Stimulated activated CD4-positive, alpha-beta T cell treated with anti-CD3 and anti-CD28 coated beads, Interleukin-15, amount 100 ng/mL, for 48 hours (primary cell): Measurements from ENCODE around the gene DSCAML1.
"Not testable (repeated sequence)": the region's sequence is repeated elsewhere in the genome, so short reads cannot be mapped to it uniquely, and the experiment has no call there.

Experiments used
- DNase-seq, 2 donors: peaks; one replicate each; pipeline ENCODE4 v3.0.0-alpha.2; 2020; ENCODE audit warnings: low read depth in 2 of 2

The DSCAML1 gene

DNA sequence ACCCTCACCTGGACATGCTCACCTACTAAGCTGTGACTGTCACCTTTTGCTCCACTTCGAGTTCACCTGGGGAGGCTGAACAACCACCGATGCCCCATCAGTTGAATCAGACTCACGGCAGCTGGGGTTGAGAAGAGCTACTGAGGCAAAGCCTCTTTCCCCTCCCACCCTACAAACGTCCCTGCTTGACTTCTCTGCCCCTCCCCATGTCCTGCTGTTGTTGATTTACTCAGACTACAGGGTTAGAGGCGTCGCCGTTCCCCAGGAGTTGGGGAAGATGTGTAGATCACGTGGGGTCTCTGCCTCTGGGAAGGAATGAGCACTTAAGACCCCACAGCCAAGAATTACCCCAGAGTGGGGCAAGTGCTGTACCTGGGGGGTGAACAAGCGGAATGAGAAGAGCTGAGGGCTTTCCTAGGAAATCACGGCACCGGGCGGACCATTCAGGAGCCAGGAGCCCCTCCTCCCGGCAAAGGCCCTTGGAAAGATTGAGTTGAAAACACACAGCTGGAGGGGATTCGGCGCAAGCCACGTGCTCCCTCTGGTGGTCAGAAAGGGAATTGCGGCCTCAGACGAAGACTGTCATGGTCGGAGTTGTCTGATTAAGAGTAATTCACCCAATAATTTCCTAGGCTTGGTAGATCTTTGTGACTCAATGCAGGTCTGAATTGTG lies 20.5 kb upstream of the DSCAML1 start:
- peak; percentile 81 to 86 for DNase-seq

DNA sequence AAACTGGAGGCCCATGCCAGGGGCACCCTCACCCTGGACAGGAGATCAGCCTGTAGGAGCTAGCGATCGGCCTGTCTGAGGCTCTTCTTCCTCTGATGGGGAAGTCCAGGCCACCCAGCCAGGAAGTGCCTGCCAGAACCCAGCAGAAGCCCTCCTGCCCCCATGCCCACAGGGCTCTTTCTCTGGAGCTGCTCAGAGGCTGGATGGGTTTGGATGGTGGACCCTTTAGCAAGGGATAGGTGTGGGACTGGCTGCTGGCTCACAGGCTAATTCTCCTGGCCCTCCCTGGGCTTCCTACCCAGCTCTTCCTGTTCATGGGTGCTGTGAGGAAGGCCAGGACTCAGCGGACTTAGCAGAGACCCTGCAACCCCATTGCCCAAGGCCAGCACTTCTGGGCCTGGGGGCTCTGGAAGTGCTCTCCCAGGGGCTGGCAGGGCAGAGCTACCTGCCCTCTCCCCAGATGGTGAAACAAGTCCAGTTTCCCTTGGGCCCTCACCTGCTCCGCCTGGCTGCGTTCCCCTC lies 19.9 kb upstream of the DSCAML1 start:
- DNase-seq: no peak

DNA sequence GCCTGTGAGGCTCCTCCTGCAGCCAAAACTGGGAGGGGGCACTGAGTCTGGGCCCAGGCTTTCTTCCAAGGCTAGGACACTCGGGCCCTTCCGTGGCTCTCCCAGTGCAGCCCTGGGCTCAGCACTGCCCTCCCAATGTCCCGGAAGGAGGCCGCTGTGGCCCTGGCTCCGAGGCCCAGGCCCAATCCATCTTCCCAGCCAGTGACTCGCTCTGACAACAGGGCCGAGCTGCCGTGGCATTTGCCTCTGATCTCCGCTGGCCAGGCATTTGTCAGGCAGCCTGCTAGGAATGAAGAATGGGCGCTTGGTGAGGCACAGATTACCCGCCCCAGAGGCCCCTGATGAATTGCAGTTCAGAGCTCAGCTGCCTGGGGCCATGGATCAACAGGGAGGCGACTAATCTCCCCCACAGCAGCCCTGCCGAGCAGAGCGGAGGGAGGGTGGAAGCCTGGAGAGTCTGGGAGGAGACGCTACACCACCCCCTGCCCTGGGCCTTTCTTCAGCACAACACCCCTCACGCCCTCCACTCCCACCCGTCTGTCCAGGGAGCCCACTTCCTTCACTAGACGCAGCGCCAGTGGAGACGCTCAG lies 19.2 kb upstream of the DSCAML1 start:
- no peak for DNase-seq

DNA sequence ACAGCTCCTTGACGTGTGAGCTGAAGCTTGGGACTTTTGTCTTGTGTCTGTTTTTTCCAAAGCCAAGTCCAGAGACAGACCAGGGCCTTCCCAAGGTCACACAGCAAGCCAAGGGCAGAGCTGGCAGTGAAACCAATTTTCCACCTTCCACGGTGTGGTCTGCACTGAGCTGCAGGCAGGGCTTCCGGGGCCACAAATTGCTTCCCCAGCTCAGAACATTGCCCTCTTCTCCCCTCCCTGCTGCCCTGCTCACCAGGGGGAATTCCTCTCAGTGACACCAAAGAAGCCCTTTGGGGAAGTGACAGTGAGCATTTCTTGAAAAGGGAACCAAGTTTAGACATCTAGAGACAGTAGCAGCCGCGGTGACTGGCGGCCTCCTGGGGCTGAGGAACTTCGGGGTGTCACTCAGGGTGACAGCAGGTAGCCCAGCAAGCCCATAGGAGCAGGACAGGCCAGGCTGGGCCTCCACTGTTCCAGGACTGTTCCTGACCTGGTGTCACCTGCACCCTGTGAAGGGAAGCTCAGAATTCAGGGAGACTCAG lies 18.3 kb upstream of the DSCAML1 start:
- peak; percentile 44 to 46 for DNase-seq

DNA sequence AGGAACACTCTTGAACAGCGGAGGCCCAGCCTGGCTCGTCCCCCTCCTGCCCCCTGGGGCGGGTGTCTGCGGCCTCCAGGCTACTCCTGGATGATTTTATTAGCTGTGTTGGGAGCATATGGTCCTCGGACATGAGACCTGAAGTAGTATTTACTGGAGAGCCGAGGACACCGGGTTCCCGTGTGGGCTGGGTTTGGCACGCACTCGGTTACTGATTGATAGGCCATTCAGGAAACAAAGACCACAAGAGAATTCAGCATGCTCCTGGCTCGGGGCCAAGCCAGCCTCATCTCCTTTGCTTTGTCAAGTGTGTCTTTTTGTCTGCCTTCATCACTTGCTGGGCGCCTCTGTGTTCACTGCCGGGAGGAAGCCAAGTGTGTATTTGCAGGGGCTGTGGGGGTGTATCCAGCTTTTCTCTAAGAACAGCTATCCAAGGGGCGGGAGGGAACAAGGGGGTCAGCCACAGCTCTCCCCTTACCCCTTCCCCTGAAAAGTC lies 17.8 kb upstream of the DSCAML1 start:
- peak; percentile 57 to 63 for DNase-seq

DNA sequence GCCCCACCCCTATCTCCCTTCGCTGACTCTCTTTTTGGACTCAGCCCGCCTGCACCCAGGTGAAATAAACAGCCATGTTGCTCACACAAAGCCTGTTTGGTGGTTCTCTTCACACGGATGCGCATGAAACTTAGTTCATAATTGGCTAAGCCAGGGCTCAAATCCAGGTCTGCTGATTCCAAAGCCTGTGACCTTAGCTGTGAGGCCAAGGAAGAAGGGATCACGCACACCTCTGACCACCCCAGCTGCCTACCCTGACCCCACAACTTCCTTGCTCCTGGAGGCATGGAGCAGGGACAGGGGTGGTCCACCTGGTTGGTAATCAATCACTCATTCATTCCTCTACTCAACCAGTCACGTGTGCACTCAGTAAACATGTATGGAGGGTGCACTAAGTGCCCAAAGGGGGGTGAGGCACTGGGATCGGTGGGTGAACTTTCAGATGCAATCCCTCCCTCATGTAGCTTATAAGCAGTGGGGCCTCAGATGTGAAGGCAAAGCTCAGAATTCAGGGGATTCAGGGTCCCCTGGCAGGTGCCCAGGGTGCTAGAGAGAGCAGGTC lies 17.3 kb upstream of the DSCAML1 start:
- DNase-seq: no peak

DNA sequence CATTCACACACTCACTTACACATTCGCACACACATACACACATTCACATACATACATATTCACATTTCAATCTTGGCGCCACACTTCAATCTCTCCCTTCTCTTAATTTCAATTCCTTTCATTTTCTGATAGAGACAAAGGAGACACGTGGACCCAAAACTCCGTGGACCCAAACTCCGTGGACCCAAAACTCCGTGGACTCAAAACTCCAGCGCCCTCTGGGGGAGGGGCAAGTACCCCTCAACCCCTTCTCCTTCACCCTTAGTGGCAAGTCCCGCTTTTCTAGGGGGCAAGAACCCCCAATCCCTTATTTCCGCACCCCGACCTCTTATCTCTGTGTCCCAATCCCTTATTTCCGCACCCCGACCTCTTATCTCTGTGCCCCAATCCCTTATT lies 13.0 kb upstream of the DSCAML1 start:
- DNase-seq: not testable (repeated sequence)

DNA sequence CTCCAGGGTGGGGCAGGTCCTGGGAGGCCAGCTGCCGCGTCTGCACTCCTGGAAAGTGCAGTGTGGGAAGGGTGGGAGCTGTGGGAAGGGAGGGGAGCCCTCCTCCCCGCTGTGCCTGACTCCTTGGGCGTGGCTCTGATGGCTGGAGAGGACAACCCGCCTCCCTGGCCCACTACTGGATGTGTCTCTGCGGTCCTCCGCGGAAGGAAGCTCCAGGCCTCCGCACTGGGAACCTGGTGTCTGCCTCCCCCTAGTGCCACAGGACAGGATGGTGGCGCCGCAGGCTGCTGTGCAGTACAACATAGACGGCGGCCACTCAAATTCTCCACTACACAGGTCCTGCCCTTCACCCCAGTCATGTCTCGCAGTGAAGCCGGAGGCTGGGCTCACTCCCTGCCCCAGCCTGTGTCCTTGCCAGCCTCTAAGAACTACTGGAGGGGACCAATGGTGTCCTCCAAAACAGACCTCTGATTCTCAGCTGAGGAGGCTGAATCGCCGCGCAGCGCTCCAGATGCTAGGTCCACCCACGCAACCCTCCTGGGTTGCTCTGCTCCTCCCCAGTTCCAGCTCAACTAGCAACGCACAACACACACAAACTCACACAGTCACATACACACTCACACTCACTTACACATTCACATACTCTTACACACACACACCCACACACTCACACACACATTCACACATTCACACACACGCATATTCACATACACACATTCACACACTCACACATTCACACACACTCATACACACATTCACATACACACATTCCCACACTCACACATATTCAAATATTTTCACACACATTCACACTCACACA lies 12.4 kb upstream of the DSCAML1 start:
- peak; percentile 40 to 52 for DNase-seq

DNA sequence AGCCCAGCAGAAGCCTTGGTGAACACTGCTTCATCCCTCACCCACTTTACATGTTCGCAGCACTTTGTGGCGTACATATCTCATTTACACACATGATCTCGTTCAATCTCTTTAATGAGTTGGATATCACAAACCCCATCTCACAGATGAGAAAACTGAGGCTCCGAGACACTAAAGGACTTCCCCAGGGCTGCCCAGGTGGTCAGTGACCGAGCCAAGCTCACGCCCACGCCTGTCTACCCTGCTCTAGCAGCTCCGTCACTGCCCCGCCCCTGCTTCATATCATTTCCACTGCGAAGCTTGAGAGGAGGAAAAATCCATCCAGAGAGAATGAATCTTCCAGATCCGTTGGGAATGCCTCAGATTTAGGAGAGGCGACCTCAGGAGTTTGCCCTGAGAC lies 11.8 kb upstream of the DSCAML1 start:
- no peak for DNase-seq

DNA sequence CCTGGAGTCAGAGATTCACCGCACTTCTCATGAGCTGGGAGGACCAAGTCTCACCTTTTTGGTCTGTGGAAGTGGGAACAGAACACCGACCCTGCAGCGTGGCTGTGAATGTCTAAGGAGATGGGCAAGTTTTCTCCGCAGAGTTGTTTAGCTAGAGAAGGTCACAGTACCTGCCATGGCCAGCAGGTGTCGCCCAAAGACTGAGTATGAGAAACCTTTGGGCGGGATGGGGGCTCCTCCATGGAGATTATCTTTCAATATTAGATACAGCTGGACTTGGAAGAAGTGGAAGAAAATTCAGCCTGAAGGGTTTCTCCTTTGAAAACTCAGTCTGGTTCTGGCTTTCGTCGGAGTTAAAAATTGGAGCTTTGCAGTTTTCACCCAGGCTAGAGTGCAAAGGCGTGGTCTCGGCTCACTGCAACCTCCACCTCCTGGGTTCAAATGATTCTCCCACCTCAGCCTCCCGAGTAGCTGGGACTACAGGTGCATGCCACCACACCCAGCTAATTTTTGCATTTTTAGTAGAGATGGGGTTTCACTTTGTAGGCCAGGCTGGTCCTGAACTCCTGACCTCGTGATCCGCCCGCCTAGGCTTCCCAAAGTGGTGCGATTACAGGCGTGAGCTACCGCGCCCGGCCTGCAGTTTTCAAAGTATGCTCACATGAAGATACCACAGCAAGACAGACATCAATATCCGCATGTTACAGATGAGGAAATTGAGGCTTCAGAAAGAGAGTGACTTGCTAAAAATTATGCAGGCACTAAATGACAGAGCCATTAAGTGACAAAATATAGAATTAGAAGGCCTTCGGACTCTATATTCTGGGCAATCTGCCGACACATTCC lies 10.7 kb upstream of the DSCAML1 start:
- peak in 1 of 2 donors; percentile 53 for DNase-seq

DNA sequence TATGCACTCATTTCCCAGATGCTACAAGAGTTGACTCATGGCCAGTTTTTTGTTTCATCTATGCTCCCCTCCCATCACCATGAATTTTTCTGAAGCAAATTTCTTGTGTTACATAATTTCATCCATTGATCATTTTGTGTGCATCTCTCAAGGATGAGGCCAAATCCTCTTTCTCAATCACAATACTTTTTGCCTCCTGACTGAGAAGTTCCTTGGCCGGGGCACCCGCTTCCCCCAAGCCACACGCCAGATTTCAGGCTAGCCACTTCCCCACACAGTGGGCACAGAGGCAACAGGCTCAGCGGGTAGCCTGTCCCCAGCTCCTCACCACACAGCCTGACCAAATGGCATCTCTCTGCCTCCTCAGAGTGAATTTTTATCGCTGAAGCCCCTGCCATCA lies 9.8 kb upstream of the DSCAML1 start:
- no peak for DNase-seq

DNA sequence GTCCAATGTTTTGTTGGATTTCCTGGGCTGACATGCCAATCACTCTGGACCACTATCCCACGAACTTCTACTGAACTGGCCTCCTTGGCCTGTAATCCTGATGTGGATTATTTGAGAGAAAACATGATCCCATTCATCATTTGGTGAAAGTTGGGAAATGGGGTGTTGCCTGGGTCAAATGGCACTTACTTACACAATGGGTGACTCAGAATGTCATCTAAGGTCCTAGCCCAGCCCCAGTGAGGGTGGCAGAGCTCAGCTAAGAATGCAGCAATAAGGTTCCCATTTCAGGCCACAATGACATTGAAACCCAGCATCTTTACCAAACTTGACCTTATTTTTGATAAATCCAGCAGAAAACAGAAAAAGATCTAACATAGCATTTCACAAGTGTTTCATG lies 8.0 kb upstream of the DSCAML1 start:
- DNase-seq: no peak

DNA sequence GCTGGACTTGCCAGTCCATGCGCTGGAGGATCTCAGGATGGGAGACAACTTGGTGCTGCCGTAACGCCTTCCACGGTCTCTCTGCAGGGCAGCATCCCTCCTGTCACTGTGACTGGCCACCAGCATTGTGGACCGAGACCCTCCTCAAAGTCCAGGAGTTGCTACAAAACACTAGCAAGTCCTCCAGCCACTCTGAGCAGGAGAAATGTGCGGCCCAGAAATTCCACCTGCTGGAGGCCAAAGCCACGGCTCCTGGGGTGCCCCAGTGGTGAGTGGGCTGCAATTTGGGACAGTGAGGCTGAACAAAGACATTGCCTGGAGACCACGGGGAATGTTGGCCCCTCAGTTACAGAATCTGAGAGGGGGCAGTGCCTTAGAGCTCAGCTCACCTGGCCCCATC lies 6.9 kb upstream of the DSCAML1 start:
- DNase-seq: no peak

DNA sequence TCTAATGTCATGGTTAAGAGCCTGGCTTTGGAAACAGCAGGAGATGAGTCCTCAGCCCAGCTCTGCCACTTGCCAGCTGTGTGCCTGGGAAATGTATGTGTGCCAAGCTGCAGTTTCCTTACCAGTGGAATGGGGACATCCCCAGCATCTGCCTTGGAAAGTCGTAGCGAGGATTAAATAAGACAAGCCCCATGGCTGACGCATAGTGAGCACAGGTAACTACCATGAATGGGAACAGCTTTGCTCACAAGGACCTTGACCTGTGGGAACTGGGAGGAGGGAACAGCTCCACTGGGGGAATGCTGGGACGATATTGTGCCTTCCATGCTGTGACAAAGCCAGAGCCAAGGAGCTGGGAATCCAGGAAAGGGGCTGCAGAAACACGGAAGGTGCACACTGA lies 2.6 kb upstream of the DSCAML1 start:
- DNase-seq: no peak

DNA sequence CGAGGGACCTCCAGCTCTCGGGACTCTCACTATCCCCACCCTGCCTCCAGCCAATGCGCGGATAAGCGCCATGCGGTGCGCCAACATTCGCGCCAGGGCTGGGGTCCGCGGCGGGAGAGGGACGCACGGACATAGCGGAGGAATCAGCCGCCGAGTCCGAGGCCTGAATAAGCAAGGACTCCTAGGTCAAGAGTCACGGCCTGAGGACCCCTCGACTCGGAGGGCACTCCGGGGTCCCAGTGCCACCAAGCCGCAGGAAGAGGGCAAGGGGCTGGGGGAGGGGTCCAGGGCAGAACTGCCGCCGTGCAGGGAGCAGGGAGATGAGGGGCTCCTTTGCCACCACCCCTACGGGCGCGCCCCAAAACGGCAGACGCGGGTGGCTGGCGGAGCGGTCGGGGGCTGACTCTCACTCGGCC lies 552 bp downstream of the DSCAML1 start:
- no peak for DNase-seq

DNA sequence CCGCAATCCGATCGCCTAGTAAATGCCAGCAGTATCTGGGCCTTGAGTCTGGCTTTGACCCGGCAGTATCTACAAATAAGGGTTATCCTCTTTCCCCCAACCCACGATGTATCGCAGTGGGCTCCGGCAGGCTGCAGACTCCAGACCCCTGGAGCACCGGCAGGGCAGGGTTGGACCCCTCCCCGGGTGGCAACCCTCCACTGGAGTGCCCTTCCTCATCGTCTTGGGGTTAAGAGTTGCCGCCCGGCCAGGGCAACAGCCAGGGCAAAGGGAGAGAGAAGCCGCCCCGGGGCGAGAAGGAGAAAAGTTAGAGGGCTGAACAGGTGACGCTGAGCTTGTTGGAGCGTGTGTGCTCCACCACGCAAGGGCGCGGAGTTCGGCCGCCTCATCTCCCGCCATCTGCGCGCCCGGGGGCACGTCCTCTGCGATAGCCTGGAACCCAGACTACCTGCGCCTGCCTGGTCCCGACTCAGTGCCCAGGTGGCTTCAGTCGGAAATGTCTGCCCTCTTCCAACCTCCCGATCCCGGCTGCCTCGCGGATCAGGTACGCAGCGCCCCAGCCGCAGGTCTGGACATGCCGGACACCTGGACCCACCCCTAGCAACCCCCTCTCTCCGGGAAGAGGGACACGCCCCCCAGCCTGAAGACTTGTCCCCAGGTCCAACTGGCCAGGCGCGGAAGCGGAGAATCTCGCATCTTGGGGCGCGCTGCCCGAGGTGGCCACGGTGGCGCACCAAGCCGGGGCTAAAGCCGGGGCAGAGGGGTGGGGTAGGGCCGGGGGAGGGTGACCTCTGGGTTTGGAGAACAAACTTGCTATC lies 1.2 kb downstream of the DSCAML1 start:
- no peak for DNase-seq

DNA sequence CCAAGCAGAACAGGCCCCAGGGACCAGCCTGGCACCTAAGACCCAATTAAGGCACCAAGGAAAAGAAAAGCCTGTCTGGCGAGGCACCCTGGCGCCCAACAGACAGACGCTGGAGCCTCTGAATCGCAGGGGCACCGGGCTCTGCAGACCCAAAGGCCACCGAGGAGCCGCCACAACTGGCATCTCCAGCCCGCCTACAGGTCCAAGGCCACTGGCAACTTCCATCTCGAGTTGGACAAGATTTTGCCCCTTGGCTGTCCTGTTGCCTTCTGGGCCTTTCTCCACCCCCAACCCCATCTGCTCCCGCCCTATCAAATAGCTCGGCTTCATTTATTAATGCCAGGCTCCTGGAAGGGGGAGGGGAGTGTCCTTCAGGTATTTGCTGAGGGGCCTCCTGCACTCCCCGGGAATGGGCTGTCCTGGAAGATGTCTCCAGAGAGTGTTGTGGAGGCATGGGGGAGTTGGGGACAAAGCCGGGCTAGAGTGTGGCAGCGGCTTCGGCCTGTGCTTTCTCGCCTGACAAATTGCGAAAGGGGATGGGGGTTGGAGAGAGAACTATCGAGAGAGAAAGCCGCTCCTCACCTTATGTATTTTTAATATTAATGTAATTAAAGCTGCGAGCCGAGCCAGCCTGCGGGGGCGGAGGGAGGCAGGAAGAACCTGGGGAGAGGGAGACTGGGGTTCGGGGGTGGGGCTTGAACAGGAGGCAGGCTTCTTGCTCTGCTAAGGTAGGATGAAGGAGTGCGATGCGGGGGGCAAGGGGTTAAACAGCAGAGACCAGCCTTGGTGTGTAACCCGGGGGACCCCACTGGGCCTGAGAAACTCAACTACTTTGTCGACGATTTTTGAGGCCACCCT lies 2.0 kb downstream of the DSCAML1 start:
- no peak for DNase-seq

DNA sequence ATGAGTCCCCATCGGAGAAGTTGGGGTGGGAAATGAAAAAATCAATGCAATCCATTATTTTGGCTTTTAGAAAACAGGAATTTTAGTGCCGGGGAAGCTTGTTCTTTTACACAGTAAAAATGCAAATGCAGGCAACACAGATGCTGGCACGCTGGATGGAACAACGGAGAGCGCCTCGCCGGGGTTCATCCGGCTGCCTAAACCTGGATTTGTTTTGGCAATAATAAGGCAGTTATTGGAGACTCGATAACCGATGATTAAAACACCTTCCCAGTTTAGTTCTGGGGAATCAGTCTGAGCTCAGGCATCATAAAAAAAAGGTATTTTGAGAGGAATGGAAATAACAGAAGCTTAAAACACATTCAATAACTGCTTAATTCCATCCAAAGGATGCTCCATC lies 2.9 kb downstream of the DSCAML1 start:
- DNase-seq: no peak

DNA sequence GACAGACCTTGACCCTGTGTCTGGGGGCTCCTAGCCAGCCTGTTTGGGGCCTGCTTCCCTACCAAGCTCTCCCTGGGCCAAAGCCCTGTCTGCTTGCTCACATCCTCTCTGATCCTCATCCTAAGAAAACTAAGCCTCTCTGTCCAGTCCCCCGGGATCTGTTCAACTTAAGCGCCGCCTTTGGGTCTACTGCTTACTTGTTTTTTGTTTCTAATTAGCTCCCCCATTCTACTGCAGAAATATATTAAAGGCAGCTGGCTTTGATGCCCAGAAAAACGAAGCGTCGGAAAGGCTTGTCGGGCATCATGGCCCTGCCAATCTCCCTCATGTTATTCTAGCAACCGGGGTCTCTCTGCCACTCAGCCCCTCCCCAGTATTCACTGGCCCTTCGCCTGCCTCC lies 3.4 kb downstream of the DSCAML1 start:
- no peak for DNase-seq
